Measurements from ENCODE around the gene EGR1.

DNA sequence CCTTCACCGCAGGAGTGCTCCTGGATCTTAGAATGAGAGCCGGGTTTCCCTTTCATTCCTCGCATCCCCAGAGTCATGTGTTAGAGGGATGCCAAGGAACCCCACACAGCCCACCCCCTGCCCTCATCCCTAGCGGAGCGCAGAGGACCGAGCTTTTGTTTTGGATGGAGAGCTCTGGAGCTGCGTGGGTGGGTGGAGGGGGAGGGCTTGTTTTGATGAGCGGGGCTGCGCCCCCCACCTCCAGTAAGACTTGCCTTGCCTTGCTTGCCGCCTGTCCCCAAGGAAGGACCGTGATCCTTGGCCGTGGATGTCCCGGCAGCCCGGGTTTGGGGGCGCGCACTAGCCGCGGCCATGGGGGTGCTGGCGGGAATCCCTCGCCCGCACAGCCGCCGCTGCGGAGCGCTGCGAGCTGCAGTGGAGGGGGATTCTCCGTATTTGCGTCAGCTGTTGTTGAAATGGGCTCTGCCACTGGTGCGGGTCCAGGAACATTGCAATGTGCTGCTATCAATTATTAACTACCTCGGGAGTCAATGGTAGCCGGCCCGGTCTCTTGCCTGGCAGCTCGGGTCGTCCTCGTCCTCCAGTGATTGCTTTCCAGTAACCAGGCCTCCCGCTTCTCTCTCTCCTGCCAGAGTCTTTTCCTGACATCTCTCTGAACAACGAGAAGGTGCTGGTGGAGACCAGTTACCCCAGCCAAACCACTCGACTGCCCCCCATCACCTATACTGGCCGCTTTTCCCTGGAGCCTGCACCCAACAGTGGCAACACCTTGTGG, 1.0 kb downstream of the EGR1 start:
- TF ChIP-seq, protein P1, sequence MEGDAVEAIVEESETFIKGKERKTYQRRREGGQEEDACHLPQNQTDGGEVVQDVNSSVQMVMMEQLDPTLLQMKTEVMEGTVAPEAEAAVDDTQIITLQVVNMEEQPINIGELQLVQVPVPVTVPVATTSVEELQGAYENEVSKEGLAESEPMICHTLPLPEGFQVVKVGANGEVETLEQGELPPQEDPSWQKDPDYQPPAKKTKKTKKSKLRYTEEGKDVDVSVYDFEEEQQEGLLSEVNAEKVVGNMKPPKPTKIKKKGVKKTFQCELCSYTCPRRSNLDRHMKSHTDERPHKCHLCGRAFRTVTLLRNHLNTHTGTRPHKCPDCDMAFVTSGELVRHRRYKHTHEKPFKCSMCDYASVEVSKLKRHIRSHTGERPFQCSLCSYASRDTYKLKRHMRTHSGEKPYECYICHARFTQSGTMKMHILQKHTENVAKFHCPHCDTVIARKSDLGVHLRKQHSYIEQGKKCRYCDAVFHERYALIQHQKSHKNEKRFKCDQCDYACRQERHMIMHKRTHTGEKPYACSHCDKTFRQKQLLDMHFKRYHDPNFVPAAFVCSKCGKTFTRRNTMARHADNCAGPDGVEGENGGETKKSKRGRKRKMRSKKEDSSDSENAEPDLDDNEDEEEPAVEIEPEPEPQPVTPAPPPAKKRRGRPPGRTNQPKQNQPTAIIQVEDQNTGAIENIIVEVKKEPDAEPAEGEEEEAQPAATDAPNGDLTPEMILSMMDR (conservative IDR thresholded peaks at IDR 0.05), result no peak
- TF ChIP-seq ZFX (IDR thresholded peaks at IDR 0.05), result no peak
